H1 (cell line): ENCODE measurements around the gene DENND4C. TPM values are rescaled to one million over a fixed set of nuclear protein-coding genes. Genes with fewer than 3 reads are reported as not detected.
A peak's percentile ranks its signal among the peaks of the same experiment; 100 is the strongest.
"Not testable (repeated sequence)": the region's sequence is repeated elsewhere in the genome, so short reads cannot be mapped to it uniquely, and the experiment has no call there.

Source experiments
- CTCF ChIA-PET: fragments of 300-600 bp; sonication (Branson Sonifier 250); formaldehyde crosslinking; loops from one replicate; lab custom pipeline; 2021; ENCODE audit not compliant: partially characterized antibody; lab: Charles Lee
- POLR2A ChIA-PET: fragments of 300-600 bp; sonication (Branson Sonifier 250); formaldehyde crosslinking; loops from one replicate; lab custom pipeline; 2021; ENCODE audit warnings: inconsistent platforms; ENCODE audit not compliant: partially characterized antibody; lab: Charles Lee
- DNase-seq, 2 experiments: peaks; one replicate each; pipeline versions ENCODE4 v3.0.0 to v3.0.0-alpha.2; 2010 to 2022; ENCODE audit warnings: low spot score in 2 of 2, low read depth in 1 of 2, mixed read lengths in 1 of 2
- FAIRE-seq: peaks from 2 replicates; lab custom pipeline; 2011; peaks lifted over from hg19 to GRCh38; lab: Jason Lieb, UNC
- H2AFZ ChIP-seq: 2 replicates; pipeline ENCODE4 v1.8.1; 2012; ENCODE audit warnings: low read length, inconsistent platforms
- H2AK5ac ChIP-seq: 2 replicates; pipeline ENCODE4 v1.6.1; 2013; ENCODE audit warnings: low read depth, low read length
- H2BK120ac ChIP-seq: replicated peaks from 2 replicates; pipeline ENCODE3; 2013; ENCODE audit warnings: low read depth, low read length, inconsistent platforms
- H2BK12ac ChIP-seq: 2 replicates; pipeline ENCODE4 v1.6.1; 2013; ENCODE audit warnings: low read depth, low read length
- H2BK15ac ChIP-seq: 2 replicates; pipeline ENCODE4 v1.6.1; 2013; ENCODE audit warnings: low read length
- H2BK20ac ChIP-seq: 2 replicates; pipeline ENCODE4 v1.6.1; 2013; ENCODE audit warnings: low read length
- H2BK5ac ChIP-seq: 2 replicates; pipeline ENCODE4 v1.6.1; 2013; ENCODE audit warnings: low read depth, low read length
- H3K14ac ChIP-seq: 2 replicates; pipeline ENCODE4 v1.6.1; 2013; ENCODE audit warnings: inconsistent platforms; ENCODE audit not compliant: insufficient read length
- H3K18ac ChIP-seq: 2 replicates; pipeline ENCODE4 v1.6.1; 2013; ENCODE audit warnings: low read length; ENCODE audit errors: extremely low read depth
- H3K23ac ChIP-seq: 2 replicates; pipeline ENCODE4 v1.6.1; 2013; ENCODE audit warnings: inconsistent platforms; ENCODE audit not compliant: insufficient read length
- H3K23me2 ChIP-seq: 2 replicates; pipeline ENCODE4 v1.6.1; 2013; ENCODE audit warnings: low read depth, low read length
- H3K27ac ChIP-seq: 2 replicates; pipeline ENCODE4 v1.6.1; 2011; ENCODE audit warnings: low read depth, low read length, inconsistent platforms
- H3K27me3 ChIP-seq, 4 experiments: replicated peaks in 1 of 4; 1 replicate in 1 of 4; 2 replicates in 3 of 4; pipeline versions ENCODE4 v1.6.1 to v1.8.1; 2011 to 2013; ENCODE audit warnings: low read length in 3 of 4, mild to moderate bottlenecking in 3 of 4, inconsistent platforms in 2 of 4, mixed read lengths in 2 of 4, moderate library complexity in 1 of 4; ENCODE audit not compliant: control insufficient read depth in 3 of 4, insufficient read depth in 3 of 4; ENCODE audit errors: extremely low read depth in 1 of 4
- H3K36me3 ChIP-seq, 4 experiments: 2 replicates each; pipeline versions ENCODE4 v1.6.1 to v1.8.1; 2011 to 2013; ENCODE audit warnings: mild to moderate bottlenecking in 4 of 4, low read length in 3 of 4, moderate library complexity in 2 of 4, control low read depth in 1 of 4, inconsistent platforms in 1 of 4; ENCODE audit not compliant: insufficient read depth in 4 of 4, control insufficient read depth in 2 of 4
- H3K4ac ChIP-seq: replicated peaks from 2 replicates; pipeline ENCODE3; 2013; ENCODE audit warnings: low read length, low read depth, mixed read lengths, inconsistent platforms; ENCODE audit not compliant: insufficient read length
- H3K4me1 ChIP-seq, 4 experiments: replicated peaks in 1 of 4; 1 replicate in 1 of 4; 2 replicates in 3 of 4; pipeline versions ENCODE4 v1.6.1 to v1.8.1; 2011 to 2013; ENCODE audit warnings: low read length in 3 of 4, inconsistent platforms in 2 of 4, mixed read lengths in 1 of 4; ENCODE audit not compliant: insufficient read depth in 4 of 4, control insufficient read depth in 3 of 4
- H3K4me2 ChIP-seq, 2 experiments: 2 replicates each; pipeline versions ENCODE4 v1.6.1 to v1.8.1; 2011 to 2013; ENCODE audit warnings: low read depth in 2 of 2, low read length in 2 of 2, control low read depth in 1 of 2, inconsistent platforms in 1 of 2, mild to moderate bottlenecking in 1 of 2; ENCODE audit not compliant: insufficient read depth in 1 of 2
- H3K4me3 ChIP-seq, 4 experiments: fragments of 200-600, 300-600 bp in 1 of 4; sonication (generic), shearing (Covaris generic), sonication (Bioruptor Twin) in 1 of 4; 2 replicates each; pipeline versions ENCODE4 v1.5.1 to v1.8.1; 2011 to 2016; ENCODE audit warnings: low read length in 4 of 4, low read depth in 3 of 4, control low read depth in 2 of 4, inconsistent platforms in 2 of 4, mild to moderate bottlenecking in 2 of 4, mixed read lengths in 1 of 4, moderate library complexity in 1 of 4; ENCODE audit not compliant: insufficient read depth in 2 of 4; ENCODE audit errors: extremely low read depth in 1 of 4
- H3K56ac ChIP-seq: replicated peaks from 2 replicates; pipeline ENCODE3; 2013; ENCODE audit warnings: low read depth, mild to moderate bottlenecking, mixed read lengths, low read length, inconsistent platforms; ENCODE audit not compliant: insufficient read length
- H3K79me1 ChIP-seq: 2 replicates; pipeline ENCODE4 v1.6.1; 2013; ENCODE audit warnings: low read depth, low read length, control low read depth
- H3K79me2 ChIP-seq, 2 experiments: 2 replicates each; pipeline versions ENCODE4 v1.6.1 to v1.8.1; 2012 to 2013; ENCODE audit warnings: low read length in 2 of 2, mild to moderate bottlenecking in 2 of 2, inconsistent platforms in 1 of 2; ENCODE audit not compliant: insufficient read depth in 2 of 2, control insufficient read depth in 1 of 2
- H3K9ac ChIP-seq, 4 experiments: replicated peaks in 1 of 4; 1 replicate in 1 of 4; 2 replicates in 3 of 4; pipeline versions ENCODE4 v1.6.1 to v1.8.1; 2011 to 2013; ENCODE audit warnings: low read depth in 3 of 4, low read length in 3 of 4, control low read depth in 2 of 4, mild to moderate bottlenecking in 2 of 4, moderate library complexity in 2 of 4, inconsistent platforms in 1 of 4; ENCODE audit errors: extremely low read depth in 1 of 4
- H3K9me3 ChIP-seq, 2 experiments: 2 replicates each; pipeline versions ENCODE4 v1.6.1 to v1.8.1; 2012 to 2013; ENCODE audit warnings: mild to moderate bottlenecking in 2 of 2, moderate library complexity in 2 of 2, control low read depth in 1 of 2, inconsistent platforms in 1 of 2, low read depth in 1 of 2, low read length in 1 of 2, mixed read lengths in 1 of 2; ENCODE audit not compliant: insufficient read depth in 2 of 2
- H4K20me1 ChIP-seq, 2 experiments: replicated peaks in 1 of 2; 2 replicates each; pipeline versions ENCODE3 to v1.8.1; 2011 to 2013; ENCODE audit warnings: inconsistent platforms in 2 of 2, low read length in 2 of 2, mild to moderate bottlenecking in 1 of 2; ENCODE audit not compliant: insufficient read depth in 2 of 2, control insufficient read depth in 1 of 2
- H4K5ac ChIP-seq: 2 replicates; pipeline ENCODE4 v1.6.1; 2013; ENCODE audit warnings: low read length, low read depth, mixed read lengths, inconsistent platforms; ENCODE audit not compliant: insufficient read length
- H4K8ac ChIP-seq: 2 replicates; pipeline ENCODE4 v1.8.0; 2013; ENCODE audit warnings: mild to moderate bottlenecking, moderate library complexity, low read length, inconsistent platforms; ENCODE audit not compliant: insufficient read depth; ENCODE audit errors: extremely low read depth
- H4K91ac ChIP-seq: replicated peaks from 2 replicates; pipeline ENCODE3; 2013; ENCODE audit warnings: low read length, mixed read lengths, inconsistent platforms; ENCODE audit not compliant: insufficient read length
- TEAD4 ChIP-seq: IDR thresholded peaks from 2 replicates; pipeline ENCODE4 v1.6.1; 2012; ENCODE audit warnings: low read depth, low read length, inconsistent platforms, mixed read lengths
- WGBS, 2 experiments: shearing (Covaris generic) in 1 of 2; methylation state at CpG; one replicate each; pipeline versions ENCODE4 v1.1.6 to v1.1.7; 2013 to 2015; ENCODE audit warnings: low lambda C conversion rate in 2 of 2, mixed read lengths in 2 of 2, inconsistent platforms in 1 of 2, low coverage in 1 of 2, missing lambda C conversion rate in 1 of 2; ENCODE audit not compliant: insufficient replicate concordance in 2 of 2, insufficient coverage in 1 of 2, insufficient read length in 1 of 2; ENCODE audit errors: extremely low coverage in 1 of 2, missing lambda C conversion rate in 1 of 2; 5-methylcytosine and 5-hydroxymethylcytosine counted together
- polyA plus RNA-seq, 7 experiments: library from polyadenylated mRNA; depleted of rRNA in 3 of 7; stranded (reverse) in 5 of 7; unstranded in 2 of 7; fragments of >200 nt in 5 of 7; fragments of 200-250 nt in 2 of 7; gene quantifications; 1 replicate in 5 of 7; 2 replicates in 1 of 7; 4 replicates in 1 of 7; pipeline versions ENCODE4 v1.2.1 to v1.2.3, GENCODE V29; 2011 to 2013; ENCODE audit warnings: missing spikeins in 2 of 7, mixed read lengths in 2 of 7
- total RNA-seq: library from RNA; stranded (reverse); fragmentation: NEBNext Ultra II Directional; extraction: Animal tissue kit (Norgen Biotek cat#: 25700); gene quantifications from 2 replicates; pipeline ENCODE4 v1.2.1, GENCODE V29; 2021

Gene DENND4C
- total and polyA plus RNA-seq, 2 of the 8 experiments (the other 6 are each of a cell fraction or from before 2014, with no cell fraction given), result 6.9 to 18.9 TPM

DNA sequence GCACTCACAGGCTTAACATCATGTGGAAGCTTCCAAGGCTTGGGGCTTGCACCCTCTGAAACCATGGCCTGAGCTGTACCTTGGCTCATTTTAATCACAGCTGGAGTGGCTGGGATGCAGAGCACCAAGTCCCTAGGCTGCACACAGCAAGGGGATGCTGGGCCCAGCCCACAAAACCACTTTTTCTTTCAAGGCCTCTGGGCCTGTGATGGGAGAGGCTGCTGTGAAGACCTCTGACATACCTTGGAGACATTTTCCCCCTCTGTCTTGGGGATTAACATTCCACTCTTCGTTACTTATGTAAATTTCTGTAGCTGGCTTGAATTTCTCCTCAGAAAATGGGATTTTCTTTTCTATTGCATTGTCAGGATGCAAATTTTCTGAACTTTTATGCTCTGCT, 20.7 kb downstream of the DENND4C start:
- not testable (repeated sequence) for H2BK120ac ChIP-seq, FAIRE-seq, H3K56ac ChIP-seq, H3K18ac ChIP-seq, H4K8ac ChIP-seq, H2BK15ac ChIP-seq, H4K91ac ChIP-seq, H3K27me3 ChIP-seq, H3K4me1 ChIP-seq, H3K4me3 ChIP-seq, H3K36me3 ChIP-seq, H3K23ac ChIP-seq, H2AK5ac ChIP-seq, H2BK12ac ChIP-seq, H4K20me1 ChIP-seq, H3K79me1 ChIP-seq, H3K4ac ChIP-seq, H2BK5ac ChIP-seq, H2AFZ ChIP-seq, H2BK20ac ChIP-seq, H3K14ac ChIP-seq, H4K5ac ChIP-seq, H3K9me3 ChIP-seq, H3K9ac ChIP-seq, H3K27ac ChIP-seq, H3K23me2 ChIP-seq, DNase-seq
- TF ChIP-seq TEAD4, result peak; percentile 64
- H3K4me2 ChIP-seq, result peak overlapping the region in 1 of 2 experiments; percentile 17; a peak in 2 of 4 replicates
- H3K79me2 ChIP-seq, result peaks cover 0 to 77% of the 10 kb centered on the region in 2 experiments; a peak in 3 of 4 replicates
- POLR2A ChIA-PET, result interaction anchor here (1.3 to 2.2 kb wide), 2 partner anchors 122 to 124 kb away, joined by 3 to 4 read pairs; no protein-coding TSS in a partner anchor
- CTCF ChIA-PET, result interaction anchor here (1.9 kb wide), 1 partner anchor 18 kb away, joined by 6 read pairs; no protein-coding TSS in a partner anchor
- WGBS, 2 experiments, result 14% methylated on average over 1 of the region's 1 CpG; no CpG with 5 or more reads in 1 of the 2 experiments
